CD4-positive, alpha-beta T cell treated with Interleukin-15 for 4 hours (primary cell): ENCODE results near the gene MRPS12.
"Not testable (repeated sequence)": the region's sequence is repeated elsewhere in the genome, so short reads cannot be mapped to it uniquely, and the experiment has no call there.

Source experiments
- DNase-seq: peaks from one replicate; pipeline ENCODE4 v3.0.0-alpha.2; 2020; ENCODE audit warnings: low spot score

MRPS12 gene

DNA sequence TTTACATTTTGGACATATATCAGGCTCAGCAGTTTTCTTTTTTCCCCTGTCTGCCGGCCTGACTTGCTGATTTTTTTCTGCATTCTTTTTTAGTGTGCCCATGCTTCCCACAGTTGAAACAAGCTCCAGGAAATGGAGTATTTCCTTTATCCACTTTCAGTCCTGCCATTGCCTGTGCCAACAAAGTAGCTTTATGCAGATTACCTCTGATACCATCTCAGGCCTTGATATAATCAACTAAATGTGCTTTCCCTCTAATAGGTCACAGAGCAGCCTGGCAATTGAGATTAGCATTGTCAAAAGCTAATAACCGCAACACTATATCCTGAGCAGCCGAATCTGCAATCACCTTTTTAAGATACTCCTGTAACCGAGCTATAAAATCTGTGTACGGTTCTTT is 9.2 kb downstream of the MRPS12 start:
- DNase-seq = no peak

DNA sequence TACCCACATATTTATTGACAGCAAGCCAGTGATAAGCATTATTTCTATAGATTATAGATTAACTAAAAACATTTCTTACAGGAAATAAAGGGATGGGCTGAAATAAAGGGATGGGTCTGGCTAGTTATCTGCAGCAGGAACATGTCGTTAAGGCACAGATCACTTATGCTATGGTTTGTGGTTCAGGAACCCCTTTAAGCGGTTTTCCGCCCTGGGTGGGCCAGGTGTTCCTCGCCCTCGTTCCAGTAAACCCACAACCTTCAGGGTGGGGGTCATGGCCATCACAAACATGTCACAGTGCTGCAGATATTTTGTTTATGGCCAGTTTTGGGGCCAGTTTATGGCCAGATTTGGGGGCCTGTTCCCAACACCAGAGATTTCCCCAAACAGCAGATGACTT is 10.7 kb downstream of the MRPS12 start:
- DNase-seq = not testable (repeated sequence)

DNA sequence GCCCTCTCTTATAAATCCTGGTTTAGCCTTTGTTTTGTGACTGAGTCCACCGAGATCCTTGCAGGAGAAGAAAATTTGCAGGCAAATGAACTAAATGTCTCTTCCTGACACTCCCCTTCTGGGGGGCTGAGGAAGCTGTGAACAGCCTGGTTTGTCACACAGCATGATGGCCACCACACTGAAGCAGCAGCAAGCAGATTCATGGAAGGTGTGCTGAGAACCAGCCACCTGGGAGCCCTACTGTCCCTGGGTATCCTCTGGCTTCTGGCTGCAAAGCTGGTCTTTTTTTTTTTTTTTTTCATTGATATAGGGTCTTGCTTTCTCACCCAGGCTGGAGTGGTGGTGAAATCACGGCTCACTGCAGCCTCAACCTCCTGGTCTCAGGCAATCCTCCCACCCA is 11.2 kb downstream of the MRPS12 start:
- no peak for DNase-seq

DNA sequence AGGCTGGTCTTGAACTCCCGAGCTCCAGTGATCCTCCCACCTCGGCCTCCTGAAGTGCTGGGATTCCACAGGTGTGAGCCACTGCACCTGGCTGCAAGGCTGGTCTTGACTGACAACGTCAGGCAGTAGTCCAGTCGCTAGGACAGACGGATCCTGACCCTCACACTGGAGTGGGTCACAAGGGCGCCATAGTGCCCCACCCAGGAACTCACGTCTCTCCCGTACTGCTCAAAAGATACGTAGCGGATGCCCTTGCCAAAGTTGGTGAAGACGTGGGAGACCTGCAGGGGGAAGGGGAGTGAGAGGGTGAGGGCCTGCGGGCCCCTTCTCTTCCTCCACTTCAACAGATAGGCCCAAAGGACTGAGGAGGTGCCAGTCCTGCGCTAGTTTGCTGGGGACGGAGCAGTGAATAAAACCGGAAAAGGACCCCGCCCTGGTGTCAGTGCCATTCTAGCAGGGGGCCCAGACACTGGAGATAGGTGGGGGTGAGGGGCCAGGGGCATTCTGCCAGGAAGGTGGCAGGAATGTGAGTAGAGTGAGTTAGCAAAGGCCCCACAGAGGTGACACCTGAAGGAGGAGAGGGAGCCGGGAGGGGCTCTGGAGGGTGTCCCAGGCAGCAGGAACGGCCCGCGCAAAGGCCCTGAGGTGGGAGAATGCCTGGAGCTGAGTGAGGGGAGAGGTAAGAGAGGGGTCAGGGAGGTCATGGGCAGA is 11.9 kb downstream of the MRPS12 start:
- no peak for DNase-seq

DNA sequence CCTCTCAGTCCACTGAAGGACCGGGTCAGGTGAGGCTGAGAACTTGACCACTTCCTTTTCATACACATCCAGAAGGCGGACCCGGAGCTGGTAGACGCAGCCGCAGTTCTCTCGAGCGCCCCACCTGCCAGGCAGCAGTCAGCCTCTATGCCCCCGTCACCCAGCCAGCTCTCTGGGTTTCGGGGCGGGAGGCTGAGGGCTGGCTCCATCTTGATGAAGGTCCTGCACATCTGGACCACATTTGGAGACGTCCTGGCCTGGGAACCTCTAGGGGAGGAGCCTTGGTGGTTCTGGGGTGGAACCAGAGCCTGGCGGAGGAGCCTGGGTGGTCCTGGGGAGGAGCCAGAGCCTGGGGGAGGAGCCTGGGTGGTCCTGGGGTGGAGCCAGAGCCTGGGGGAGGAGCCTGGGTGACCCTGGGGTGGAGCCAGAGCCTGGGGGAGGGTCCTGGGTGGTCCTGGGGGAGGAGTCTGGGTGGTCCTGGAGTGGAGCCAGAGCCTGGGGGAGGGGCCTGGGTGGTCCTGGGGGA is 14.3 kb downstream of the MRPS12 start:
- DNase-seq = no peak

DNA sequence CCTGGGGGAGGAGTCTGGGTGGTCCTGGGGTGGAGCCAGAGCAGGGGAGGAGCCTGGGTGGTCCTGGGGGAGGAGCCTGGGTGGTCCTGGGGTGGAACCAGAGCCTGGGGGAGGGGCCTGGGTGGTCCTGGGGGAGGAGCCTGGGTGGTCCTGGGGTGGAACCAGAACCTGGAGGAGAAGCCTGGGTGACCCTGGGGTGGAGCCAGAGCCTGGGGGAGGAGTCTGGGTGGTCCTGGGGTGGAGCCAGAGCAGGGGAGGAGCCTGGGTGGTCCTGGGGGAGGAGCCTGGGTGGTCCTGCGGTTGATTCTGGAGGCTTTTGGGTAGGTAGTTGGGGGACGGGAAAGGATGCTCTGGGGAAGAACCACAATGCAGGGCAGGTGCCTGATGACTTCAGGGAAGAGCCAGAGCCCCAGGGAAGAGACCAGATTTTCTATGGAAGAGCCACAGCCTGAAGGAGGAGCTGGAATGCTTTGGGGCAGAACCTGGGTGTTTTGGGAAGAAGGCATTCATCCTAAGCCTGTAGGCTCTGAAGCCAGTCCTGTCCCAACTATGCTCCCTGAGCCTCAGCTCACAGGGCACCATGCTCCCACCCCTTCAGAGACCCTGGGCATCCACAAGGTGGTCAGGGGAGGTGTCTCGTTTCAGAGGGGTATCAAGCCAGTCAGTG is 15.0 kb downstream of the MRPS12 start:
- no peak for DNase-seq

DNA sequence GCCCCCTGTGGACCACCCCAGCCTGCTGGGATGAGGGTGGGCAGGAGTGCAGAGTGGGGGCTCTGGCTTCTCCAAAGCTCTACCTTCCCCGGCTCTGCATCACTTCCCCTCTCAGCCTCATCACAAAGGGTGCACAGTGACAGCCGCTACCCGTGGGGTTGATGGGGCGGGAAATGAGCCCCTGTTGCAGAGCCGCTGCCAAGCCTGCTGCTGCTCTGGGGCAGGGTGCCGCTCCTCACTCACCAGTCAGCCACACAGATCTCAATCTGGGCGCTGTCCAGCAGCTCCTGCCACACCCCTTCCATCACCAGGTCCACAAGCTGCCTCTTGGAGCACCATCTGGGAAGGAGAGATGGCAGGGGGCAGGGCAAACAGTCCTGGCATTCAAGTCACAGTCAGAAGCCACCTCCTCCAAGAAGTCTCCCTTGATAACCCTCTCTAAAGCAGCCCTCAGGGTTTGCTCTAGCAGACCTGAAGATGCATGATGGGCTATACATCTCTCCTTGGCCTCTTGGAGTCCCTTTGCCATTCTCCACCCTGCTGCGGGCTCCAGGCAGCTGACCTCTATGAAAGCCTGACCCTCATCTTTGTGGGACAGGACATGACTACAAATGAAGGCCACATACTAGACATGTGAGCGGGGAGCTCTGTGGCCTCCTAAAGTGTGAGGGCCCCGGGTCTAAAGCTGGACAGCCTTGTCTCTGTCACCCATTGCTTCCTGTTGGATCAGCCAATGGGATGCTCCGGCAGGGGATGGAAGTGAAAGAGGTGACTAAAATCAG is 15.7 kb downstream of the MRPS12 start:
- no peak for DNase-seq

DNA sequence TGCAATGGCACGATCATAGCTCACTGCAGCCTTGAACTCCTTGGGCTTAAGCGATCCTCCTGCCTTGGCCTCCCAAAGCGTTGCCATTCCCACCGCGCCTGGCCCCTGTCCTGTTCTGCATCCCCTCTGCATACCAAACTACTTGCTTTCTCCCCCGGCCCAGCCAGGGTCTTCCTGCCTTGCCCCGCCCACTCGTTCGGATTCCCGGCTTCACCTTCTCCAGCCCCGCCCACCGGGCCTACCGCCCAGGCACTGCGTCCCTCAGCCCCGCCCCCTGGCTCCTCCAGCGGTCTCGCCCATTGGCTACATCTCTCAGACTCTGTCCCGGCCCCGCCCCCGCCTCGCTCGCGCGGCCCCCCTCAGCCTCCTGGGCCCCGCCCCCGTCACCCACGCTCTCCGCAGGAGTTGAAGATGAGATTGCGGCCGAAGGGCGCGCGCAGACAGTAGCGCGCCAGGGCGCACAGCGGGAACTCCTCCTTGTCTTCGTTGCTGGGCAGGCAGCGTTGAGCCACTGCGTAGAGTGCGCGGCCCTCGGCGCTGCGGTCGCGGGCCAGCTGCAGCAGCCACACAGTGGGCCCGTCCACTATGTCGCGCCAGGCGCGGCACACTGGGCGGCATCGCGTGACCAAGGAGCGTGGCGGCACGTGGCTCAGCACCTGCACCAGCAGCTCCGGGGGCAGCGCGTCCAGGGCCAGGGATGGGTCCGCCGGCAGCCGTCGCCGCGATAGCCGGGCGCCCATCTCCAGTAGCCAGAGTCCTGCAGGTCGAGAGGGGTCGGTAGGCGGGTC is 19.0 kb downstream of the MRPS12 start:
- DNase-seq = peak; percentile 78

DNA sequence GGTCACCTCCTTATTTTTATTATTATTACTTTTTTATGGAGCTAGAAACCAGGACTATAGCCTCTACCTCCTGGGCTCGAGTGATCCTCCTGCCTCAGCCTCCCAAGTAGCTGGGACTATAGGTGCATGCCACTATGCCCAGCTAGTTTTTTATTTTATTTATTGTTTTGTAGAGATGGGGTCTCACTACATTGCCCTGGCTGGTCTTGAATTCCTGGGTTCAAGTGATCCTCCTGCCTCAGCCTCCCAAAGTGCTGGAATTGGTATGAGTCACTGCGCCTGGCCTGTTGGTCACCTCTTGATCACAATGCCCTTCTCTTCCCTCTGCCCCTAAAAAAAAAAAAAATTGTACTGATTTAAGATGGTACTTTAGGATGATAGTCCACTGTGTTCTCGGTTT is 20.4 kb downstream of the MRPS12 start:
- DNase-seq = no peak

DNA sequence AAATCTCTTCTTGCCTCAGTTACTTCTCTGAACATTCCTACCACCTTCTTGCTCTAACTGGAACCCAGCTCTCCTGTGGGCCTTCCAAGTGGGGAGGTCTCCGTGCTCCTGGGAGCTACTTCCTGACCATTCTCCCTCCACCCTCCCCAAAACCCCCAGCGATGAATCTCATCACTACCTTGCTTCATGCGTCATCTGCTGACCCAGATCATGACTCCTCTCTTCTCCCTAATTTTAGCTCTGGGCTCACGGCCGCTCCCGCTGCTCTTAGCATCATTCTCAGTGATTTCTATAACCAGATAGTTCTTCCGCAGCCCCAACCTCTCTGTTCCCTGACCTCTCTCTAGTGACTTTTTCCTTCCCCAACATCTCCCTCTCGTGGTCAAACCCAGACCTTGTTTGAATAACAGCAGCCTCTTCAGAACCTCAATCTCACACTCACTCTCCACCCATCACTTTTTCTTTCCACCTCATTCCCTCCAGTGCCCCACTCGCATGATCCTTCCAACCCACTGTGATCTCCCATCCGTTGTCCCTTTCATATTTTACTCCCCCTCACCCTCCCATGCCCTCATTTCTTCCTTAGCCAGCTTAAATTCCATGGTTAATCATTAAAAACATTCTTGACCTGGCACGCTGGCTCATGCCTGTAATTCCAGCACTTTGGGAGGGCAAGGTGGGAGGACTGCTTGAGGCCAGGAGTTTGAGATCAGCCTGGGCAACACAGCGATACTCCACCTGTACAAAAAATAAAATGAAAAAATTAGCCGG is 21.8 kb downstream of the MRPS12 start:
- DNase-seq = peak; percentile 38

DNA sequence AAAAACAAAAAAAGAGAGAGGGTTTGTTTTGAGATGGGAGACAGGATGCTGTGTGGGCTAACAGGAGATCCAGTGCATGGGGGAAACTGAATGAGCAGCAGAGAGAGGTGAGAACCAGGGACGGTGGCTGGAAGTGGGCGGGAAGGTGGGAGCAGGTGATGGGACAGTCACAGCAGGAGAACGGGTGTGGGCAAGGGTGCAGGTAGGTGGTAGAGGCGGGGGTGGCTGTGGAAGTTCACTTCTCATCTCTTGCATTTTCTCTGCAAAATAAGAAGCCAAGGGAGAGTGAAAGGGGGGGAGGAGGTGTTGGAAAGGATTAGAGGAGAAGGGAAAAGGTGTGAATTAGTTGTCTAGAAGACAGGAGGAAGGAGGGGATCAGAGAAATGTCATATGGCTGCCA is 22.9 kb downstream of the MRPS12 start:
- no peak for DNase-seq

DNA sequence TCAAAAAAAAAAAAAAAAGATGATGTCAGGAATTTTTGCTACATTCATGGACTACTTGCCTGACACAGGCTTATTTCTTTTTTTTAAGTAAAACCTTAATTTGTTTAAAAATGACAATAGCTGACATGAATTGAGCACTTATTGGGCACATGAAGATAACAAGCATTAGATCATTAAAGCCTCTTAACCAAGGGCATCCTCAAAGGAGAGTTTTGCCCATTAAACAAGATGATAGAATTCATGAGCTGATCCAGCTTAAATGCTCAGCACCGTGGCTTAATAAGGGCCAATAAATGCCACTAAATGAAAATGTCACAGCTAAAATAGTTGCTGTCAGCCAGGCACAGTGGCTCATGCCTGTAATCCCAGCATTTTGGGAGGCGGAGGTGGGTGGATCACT is 25.5 kb downstream of the MRPS12 start:
- DNase-seq = no peak

DNA sequence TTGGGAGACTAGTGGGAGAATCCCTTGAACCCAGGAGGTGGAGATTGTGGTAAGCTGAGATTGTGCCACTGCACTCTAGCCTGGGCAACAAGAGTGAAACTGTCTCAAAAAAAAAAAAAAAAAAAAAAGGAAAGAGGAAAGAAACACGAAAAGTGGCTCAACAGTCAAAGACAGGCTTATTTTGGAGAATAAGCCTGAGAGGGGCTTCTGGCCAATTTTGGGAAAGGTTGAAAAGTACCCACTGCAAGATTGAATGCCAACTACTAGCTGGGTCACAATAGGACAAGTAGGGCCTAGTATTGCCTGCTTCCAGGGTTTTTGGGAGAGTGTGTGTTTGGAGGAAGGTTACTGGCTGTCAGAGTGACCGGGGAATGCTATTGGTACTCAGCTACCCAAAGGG is 27.6 kb downstream of the MRPS12 start:
- DNase-seq = no peak

DNA sequence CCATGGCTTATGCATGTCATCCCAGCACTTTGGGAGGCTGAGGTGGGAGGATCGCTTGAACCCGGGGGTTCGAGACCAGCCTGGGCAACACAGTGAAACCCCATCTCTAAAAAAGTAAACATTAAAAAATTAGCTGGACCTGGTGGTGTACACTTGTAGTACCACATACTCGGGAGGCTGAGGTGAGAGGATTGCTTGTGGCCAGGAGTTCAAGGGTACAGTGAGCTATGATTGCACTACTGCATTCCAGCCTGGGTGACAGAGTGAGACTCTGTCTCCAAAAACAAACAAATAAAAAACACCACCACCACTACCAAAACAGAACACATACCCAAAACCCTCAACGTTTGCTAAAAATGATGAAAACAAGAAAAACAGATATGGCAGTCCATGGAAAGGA is 28.9 kb downstream of the MRPS12 start:
- DNase-seq = no peak

DNA sequence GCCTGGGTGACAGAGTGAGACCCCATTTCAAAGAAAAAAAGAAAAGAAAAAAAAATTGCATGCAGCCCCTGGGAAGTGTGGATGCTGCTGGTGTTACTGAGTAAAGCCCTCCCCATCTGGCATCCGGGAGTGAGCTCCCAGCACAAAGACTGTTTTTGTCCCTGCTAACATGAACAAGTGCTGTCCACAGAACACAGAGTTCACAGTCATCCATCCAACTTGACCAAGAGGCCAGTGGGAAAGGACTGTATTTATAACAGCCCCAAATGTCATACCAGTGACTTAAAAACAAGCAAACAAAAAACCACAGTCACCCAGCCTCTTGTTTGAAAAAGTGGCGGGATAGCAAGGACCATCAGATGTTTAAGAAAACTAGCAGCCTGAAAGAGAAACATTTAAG is 34.0 kb downstream of the MRPS12 start:
- DNase-seq = no peak

DNA sequence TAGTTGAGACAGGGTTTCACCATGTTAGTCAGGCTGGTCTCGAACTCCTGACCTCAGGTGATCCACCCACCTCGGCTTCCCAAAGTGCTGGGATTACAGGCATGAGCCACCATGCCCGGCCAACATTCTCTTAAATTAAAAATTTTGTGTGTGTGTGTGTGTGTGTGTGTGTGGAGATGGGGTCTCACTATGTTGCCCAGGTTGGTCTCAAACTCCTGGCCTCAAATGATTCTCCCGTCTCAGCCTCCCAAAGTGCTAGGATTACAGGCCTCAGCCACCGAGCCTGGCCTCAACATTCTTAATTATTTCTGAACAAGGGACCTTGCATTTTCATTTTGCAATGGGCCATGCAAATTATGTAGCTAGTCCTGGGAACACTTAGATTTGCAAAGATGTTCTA is 35.4 kb downstream of the MRPS12 start:
- not testable (repeated sequence) for DNase-seq

DNA sequence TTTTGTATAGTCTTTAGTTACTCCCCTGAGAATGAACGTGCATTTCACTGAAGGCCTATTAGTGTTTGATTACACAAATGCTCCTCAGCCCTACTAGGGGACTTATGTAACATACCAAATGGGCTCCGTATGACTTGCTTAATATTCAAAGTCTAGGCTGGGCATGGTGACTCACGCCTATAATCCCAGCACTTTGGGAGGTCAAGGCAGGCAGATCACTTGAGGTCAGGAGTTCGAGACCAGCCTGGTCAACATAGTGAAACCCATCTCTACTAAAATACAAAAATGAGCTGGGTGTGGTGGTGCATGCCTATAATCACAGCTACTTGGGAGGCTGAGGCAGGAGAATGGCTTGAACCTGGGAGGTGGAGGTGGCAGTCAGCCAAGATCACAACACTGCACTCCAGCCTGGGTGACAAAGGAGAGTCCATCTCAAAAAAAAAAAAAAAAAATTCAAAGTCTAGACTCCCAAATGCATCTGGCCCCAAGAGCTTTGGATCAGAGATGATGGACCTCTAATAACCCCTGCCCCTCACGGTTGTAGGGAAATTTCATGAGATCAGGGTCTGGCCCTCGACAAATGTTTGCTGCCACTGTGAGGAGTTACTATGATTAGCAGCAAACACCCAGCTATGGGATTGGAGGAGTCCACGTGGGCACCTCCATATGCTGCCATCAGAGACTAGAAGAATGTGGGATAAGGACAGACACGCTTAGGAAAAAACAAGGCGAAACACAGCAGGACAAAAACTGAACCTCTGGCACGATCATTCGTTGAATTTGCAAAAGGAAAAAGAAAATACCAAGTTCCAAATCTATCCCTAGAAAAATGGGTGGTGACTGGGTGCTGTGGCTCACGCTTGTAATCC is 40.2 kb downstream of the MRPS12 start:
- no peak for DNase-seq

DNA sequence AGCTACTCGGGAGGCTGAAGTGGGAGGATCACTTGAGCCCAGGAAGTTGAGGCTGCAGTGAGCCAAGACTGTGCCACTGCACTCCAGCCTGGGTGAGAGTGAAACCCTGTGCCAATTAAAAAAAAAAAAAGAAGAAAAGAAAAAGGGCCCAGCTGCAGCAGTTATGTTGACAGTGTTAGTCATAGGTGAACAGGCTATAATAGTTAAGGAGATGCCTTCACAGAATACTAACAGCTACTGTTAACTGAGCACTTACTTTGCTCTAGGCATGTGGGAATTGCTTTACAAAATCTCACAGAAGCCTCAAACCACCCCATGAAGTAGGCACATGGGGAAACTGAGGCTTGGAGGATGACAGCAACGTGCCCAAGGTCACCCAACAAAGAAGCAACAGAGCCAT is 40.9 kb downstream of the MRPS12 start:
- DNase-seq = no peak

DNA sequence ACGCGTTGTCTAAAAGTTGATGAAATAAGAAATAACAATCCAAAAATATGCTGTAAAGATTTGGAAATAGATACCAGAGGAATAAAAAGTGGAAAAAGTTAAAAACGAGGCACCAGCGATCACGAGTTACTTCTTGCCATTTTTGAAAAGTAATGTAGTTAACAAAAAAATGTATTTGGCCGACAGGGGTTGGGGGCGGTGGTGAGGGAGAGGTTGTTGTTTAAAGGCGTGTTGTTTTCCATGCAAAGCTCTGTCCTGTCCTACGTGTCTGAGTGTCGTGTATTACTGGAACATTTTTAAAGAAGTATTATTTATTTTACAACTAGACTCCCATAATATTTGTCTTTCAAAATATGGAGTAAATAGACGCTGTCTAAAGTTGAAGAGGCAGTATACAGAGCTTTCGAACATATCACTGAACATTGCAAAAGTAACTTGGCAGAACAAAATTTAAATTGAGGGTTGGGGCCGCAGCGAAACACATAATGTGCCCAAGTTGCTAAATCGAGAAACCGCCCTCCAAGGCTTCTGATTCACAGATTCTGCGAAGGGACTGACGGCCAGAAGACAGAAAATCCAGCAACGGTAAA is 44.0 kb downstream of the MRPS12 start:
- DNase-seq = no peak
